NCI-H187 treated with DMSO at 0.1 percent for 48 hours (cell line): ENCODE data around the gene TYK2.
"Not testable (repeated sequence)": the region's sequence is repeated elsewhere in the genome, so short reads cannot be mapped to it uniquely, and the experiment has no call there.

Experiments
- DNase-seq: peaks from one replicate; lab custom pipeline; 2025; lab: John Stamatoyannopoulos, UW

Gene TYK2

DNA sequence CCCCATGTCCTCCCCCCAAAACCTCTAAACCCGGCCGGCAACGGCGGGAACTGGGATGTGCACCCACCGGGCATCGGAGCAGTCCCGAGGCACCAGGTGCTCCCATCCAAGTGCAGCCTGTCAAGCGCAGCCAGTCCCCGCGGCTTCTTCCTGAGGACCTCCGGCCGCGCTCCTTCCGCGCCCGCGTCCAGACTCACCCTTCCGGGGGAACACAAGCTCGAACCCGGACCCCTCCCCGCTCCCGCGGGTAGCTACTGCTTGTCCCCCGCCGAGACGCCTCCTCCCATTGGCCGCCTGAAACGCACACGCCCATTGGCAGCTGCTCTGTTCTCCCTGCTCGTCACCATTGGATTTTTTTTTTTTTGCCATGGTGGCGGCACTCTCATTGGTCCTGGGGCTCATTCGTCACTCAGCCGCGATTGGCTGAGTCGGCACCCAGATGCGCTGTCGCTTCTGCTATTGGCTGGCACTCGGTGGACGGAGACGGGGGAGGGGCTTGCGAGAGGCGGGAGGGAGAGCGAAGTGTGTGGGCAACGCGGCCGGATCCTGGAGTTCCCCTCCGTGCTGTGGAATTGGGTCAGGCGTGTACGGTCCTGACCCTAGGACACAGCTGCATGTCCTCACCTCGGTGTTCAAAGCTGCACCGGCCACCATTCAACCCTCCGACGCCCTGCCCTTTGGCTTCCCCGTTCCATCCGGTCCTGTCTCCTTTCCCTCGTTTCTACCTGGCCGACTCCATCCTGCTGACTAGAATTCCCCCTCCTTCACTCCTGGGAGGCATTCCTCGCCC, at the start of gene TYK2:
TYK2 (minus strand) TSS at position 260 of the 790 bp plus-strand sequence. CDS start 2,166 bp downstream, outside the sequence.
- DNase-seq: peak; percentile 79

DNA sequence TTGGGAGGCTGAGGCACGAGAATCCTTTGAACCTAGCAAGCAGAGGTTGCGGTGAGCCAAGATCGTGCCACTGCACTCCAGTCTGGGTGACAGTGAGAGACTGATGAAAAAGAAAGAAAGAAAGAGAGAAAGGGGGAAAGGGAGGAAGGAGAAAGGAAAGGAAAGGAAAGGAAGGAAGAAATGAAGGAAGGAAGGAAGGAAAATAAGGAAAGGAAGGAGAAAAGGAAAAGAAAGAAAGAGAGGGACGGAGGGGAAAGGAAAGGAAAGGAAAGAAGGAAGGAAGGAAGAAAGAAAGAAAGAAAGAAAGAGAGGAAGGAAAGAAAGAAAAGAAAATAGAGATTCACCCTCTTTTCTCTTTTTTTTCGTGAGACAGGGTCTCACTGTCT, 48.6 kb upstream of the TYK2 start:
- no peak for DNase-seq

DNA sequence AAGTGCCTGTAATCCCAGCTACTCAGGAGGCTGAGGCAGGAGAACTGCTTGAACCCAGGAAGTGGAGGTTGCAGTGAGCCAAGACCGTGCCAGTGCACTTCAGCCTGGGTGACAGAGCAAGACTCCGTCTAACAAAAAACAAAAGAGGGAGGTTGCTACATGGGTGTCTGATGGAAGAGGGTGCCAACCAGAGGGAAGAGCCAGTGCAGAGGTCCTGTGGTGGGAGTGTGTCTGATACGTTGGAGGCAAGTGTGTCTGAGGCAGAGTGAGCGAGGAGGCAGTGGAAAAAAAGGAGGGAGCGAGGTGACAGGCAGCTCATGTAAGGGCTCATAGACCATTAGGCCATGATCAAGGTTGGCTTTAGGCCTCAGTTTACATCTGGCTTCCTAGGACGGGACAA, 46.8 kb upstream of the TYK2 start:
- DNase-seq: no peak

DNA sequence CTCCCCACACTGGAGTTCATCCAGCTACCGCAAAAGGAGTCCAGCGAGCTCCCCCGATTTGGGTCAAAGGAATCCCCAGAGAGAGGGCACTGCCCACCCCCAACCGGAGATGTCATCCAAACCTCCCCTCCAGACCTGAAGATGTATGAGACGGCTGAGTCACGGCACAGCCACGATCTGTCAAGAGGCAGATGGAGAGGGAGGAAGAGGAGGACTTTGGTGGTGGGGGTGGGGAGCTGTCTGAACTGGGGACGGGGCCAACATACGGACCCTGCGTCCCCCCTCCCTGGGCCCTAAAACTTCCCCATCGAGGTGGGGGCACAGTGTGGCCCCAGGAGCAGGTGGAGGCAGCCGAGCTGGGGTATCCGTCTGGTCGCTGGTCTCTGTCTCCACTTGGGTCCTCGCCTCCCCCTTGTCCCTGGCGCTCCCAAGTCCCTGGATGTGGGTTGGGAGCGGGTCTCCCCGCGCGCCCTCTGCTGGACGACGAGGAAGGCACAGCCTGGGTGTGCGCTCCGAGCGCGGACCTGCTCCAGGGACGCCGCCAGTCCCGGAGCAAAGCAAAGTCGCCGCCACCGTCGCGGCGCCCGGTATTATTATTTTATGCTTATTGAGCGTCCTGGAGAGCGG, 43.8 kb upstream of the TYK2 start:
- DNase-seq: no peak

DNA sequence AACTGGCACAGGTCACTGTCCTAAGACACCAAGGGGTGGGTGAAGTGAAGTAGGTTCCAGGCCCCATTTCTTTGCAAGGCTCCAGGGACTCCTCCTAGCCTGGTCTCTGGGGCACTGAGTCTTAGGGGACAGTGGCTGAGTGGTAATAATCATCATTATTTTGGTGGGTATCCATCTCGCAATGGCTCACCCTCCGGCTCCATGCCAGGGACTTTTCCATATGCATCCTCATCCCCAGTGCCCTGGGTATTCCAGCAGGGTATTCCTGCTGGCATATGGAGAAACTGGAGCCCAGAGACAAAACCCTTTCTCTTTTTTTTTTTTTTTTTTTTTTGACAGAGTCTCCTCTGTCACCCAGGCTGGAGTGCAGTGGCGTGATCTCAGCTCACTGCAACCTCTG, 42.5 kb upstream of the TYK2 start:
- DNase-seq: no peak

DNA sequence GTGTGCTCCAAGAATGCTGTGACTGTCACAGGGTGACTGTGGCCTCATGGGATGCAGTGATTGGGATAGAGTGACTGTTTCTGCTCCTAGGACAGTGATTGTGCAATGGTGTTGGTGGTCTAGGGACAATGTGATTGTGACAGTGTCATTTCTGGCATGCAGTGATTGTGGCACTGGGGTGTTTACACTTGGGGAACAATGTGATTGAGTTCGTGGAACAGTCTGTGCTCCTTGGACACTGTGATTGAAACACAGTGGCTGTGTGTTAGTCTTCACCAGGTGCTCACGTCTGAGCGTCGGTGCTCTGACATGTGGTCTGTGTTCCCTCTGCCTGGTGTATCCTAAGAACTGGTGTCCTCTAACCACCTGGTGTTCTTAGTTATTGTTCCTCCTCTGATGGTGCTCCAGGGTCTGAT, 41.7 kb upstream of the TYK2 start:
- DNase-seq: no peak

DNA sequence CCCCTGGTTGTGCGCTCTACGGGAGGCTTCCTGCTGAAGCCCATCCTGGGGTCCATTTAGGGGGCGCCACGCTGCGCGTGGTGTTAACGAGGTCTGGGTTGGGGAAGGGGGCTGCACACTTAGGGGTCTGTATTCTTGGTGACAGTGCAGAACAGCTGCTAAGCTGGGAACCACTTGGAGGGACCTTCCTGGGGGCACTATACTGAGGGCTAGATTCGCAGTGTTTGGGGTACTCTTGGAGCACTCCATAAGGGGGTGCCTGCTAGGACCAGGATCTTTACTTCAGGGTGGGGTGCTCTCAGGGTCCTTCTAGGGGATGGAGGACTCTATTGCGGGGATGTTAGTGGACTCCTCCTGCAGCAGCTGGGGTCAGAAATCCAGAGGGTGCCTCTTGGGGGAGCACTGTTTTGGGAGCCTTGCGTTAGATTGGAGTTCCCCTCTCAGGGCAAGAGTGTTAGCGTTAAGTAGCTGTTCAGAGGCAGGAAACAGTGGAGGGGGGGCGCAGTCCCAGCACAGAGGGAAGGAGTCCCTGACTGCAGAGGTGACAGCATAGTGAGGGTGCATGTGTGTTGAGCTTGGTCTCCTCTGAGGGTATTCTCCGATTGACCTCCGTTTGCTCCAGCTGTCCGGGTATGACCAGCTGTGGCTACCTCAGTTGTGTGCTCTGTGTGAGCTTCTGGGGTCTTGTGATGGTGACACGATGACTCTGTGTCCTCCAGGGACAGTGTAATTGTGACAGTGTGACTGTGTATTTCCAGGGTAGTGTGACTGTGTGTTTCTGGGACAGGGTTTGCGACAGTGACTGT, 41.1 kb upstream of the TYK2 start:
- DNase-seq: no peak

DNA sequence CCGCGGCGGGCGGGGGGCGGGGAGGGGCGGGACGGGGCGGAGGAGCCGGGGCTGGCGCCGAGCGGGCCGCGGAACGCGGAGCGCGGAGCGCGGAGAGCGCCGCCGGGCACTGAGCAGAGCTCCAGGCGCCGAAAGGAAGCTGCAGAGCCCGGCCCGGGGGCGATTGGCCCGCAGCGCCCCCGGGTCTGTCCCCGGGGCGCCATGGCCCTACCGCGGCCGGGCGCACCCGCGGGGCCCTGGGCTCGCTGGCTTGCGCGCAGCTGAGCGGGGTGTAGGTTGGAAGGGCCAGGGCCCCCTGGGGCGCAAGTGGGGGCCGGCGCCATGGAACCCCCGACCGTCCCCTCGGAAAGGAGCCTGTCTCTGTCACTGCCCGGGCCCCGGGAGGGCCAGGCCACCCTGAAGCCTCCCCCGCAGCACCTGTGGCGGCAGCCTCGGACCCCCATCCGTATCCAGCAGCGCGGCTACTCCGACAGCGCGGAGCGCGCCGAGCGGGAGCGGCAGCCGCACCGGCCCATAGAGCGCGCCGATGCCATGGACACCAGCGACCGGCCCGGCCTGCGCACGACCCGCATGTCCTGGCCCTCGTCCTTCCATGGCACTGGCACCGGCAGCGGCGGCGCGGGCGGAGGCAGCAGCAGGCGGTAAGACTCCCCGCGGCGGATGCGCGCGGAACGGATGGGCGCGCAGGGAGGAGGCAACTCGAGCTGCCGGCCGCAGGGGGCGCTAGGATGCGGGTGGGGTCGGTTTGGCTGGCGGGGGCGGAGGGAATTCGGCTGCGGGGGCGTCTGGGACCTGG, 40.3 kb upstream of the TYK2 start, which contains the start of gene PDE4A:
PDE4A (plus strand) TSS at position 95 of the 796 bp plus-strand sequence; CDS start at position 322, 227 bp downstream.
- DNase-seq: no peak

DNA sequence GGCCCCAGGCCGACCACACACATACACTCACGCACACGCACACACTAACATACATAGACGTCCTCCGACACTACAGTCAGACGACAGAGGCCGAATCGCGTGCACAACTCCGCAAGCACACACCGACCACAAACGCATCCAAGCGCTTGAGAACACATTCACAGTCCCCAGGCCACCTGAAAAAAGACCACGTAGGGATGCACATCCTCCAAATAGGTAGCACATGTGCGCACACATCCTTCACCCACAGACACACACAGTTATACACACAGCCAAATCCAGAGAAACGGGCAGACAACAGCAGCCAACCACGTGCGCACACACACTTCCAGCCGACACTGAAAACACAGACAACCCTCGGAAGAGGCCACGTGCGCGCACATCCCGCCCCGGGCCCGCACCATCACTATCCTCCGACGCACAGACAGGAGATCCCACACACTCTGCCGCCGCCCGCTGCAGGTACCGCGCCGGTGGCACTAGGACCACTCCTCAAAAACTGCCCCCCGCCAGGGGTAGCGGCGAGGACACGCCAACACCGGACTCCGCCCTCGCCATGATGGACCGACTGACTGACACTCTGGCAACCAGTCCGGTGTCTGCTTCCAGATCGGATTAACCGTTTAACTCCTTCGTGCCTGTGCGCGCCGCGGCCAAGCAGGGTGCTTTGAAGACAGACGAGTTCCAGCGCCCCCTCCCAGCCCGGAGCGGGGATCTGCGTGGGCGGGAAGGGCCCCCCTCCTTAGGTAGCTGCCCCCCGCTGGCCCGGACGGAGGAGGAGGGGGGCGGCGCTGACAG, 39.5 kb upstream of the TYK2 start:
- no peak for DNase-seq

DNA sequence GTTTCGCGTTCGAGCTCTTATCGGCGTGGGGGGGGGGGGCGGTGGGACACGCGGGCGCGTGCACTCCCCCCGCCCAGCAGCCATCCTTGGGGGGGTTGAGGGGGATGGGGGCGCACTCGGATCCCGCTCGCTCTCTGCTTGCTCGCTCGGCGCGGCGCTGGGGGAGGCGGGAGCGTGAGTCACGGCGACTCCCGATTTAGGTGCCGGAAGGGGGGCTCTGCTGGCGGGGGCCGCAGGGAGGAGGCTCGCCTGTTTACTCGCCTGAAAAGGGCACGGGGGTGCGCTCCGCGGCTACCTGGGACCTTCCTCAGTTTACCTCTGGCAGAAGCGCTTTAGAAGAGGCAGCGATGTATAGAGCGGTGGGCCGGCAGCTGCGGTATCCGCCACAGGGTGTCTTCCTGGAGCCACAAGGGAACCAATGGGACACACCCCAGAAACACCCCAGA, 38.9 kb upstream of the TYK2 start:
- DNase-seq: no peak

DNA sequence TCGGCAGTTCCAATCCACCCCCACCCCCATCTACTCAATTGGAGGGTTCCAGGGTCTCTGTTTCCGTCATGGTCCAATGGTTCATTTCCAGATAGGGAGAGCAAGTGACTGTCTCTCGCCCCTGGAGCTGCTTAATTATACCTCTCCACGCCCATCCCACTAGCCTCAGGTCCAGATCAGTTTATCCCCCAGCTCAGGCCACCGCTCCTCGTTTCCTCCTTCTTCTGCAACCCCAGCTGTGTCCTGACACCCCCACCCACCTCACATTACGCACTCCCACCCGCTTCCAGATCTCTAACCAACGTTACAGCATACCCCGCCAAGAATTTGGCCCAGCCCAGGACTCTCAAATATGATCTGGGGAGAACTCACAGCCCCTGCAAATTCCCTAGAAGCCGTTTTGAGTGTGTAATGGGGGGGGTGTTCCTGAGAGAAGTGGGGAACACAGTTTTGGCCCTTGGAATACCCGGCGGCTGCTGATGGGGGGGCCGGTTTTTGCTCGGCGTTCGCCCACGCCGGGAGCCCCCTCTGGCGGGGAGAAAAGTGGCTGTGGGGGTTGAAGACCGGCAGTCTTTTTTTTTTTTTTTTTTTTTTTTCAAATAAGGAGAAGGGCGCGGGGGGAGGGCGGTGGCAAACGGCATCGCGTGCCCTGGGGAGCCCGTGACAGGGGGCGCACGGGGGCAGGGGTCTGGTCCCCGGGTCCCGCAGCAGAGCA, 38.3 kb upstream of the TYK2 start:
- DNase-seq: no peak

DNA sequence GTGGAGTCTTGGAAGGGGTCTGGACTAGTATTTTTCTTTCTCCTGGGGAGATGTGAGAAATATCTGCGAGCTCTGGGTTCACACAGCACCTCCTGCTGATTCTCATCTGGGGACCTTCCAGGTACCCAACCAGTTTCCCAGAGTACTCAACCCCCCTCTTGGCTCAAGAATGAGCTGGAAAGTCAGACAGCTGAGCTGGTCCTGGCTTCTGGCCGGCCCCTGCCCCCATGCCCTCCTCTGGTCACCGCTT, 37.8 kb upstream of the TYK2 start:
- DNase-seq: no peak

DNA sequence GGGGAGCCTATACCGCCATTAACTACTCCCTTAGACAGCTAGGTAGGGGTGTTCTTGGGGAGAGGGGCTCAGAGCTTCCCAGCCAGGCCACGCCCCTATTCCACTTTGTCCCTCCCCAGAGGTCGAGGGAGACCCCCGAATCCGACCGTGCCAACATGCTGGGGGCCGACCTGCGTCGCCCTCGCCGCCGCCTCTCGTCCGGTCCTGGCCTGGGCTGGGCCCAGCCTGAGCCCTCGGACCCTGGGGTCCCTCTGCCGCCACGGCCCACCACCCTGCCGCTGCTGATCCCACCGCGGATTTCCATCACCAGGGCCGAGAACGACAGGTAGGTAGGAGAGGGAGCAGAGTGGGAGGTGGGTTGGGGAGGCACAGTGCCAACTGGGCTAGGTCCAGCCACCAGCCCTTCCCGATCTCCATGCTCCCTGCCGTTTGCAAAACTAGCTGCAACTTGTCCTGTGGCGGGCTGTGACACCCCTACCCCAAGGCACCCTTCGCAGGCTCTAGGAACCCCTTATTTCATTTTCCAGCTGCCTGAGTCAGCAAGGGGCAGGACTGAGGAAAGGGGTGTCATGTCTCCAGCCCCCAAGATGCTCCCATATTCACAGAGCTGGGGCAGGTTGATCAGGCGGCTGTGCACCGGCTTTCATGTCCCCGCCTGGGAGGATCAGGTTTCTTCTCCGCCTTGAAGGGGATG, 37.3 kb upstream of the TYK2 start:
- no peak for DNase-seq

DNA sequence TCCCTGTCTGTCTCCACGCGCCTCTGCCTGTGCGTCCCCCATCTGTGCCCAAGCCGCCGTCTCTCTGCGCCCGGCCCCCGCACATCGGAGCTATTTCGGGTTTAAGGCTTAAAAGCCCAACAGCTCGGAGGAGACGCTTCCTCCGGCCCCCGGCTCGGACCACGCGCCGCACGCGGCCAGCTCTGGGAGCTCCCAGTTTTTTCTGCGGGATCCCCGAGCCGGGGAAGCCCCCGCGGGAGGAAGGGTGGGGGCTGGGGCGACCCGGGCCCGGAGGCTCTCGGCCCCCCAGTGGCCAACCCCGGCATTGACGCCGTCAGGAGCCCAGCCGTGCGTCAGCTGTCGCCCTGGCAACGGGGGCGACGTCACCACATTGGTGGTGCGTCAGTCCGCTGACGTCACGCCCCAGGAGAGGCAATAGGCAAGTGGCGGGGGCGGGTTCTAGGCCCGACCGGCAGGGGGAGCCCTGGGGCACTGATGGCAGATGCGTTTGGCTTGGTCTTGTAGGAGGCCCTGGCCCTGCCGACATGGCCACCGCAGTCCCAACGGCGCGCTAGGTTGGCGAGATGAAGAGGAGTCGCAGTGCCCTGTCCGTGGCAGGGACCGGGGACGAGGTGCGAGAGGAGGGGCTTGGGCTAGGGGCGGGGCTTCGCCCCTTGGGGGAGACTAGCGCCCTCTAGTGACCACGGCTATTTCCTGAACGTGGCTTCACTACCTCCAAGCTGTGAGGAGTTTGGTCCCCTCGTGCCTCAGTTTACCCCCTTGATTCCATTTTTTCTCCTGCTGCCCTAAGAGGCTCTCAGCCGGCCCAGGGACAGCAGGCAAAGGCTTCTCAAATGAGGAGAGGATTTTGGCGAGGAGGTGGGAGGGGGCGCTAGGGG, 36.2 kb upstream of the TYK2 start:
- no peak for DNase-seq

DNA sequence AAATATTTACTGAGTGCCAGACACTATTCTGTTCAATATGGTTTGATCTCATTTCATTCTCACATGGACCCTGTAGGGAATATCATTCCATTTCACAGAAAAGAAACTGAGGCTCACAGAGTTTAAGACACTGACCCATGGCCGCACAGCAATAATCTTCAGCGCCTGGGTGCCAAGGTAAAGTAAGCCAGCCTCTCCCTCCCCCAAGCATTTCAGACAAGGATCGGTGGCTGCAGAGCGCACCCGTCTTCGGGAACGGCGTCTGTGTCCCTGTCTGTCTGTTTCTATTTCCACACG, 35.7 kb upstream of the TYK2 start:
- no peak for DNase-seq

DNA sequence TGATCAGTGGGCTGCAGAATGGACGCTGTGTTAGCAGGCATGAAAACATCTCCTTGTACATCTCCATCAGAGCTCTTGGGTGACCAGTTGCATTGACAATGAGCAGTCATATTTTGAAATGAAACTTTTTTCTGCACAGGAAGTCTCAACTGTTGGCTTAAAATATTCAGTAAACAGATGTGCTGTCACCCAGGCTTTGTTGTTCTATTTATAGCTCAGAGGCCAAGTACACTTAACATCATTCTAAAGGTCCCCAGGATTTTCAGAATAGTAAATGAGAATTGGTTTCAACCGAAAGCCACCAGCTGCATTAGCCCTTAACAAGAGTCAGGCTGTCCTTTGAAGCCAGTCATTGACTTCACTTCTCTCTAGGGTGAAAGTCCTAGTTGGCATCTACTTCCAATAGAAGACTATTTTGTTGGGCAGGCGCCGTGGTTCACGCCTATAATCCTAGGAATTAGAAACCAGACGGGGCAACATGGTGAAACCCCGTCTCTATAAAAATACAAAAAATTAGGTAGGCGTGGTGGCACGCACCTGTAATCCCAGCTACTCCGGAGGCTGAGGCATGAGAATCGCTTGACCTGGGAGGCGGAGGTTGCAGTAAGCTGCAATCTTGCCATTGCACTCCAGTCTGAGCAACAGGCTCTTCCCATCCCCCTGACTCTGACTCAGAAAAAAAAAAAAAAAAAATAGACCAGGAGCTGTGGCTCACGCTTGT, 32.0 kb upstream of the TYK2 start:
- DNase-seq: no peak

DNA sequence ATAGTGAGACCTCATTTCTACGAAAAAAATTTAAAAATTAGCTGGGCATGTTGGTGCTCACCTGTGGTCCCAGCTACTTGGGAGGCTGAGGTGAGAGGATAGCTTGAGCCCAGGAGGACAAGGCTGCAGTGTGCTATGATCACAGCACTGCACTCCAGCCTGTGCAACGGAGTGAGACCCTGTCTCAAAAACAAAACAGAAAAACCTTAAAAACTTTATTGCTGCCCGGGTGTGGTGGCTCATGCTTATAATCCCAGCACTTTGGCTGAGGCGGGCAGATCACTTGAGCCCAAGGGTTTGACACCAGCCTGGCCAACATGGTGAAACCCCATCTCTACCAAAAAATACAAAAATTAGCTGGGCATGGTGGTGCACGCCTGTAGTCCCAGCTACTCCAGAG, 30.9 kb upstream of the TYK2 start:
- not testable (repeated sequence) for DNase-seq

DNA sequence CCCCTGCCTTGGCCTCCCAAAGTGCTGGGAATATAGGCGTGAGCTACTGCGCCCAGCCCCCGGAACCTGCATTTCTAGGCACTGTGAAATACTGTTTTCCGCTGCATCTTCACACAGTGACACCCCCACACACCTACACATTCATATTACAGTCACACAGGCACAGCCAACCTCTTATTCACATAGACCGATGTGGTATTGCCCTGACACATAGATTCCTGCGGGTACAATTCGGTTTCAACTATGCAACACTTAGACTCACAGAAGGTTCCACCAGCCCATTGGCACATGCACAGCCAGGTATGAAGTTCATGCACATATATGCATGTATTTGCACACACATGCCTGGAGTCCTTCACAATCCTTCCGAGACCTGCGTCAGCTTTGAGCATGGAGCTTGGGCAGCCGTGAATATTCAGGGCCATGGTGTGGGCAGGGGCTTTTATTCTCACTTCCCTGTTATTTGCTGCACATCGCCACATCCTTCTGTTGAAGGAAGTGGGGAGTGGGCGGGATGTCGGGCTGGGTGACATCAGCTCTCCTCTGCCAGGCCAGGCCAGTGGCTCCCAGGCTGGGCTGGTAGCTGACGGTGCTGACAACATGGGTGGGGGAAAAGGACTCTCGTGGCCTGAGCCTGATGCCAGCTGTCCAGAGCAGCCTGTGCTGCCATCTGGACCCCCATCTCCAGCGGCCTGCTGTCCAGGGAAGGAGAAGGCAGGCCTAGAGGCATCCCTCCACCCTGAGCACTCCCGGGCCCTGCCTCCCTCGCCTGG, 28.3 kb upstream of the TYK2 start:
- DNase-seq: no peak
